Prostate gland (tissue), 2 donors: ENCODE data around the gene TBC1D24. TPM values are rescaled to one million over a fixed set of nuclear protein-coding genes. Genes with fewer than 3 reads are reported as not detected.

ENCODE experiments used
- DNase-seq: peaks from one replicate; pipeline ENCODE4 v3.0.0-alpha.2; 2019; ENCODE audit warnings: low spot score
- H3K27ac ChIP-seq, 2 donors: fragments of 200-600 bp; sonication (generic); 2 replicates each; pipeline ENCODE4 v1.5.1; 2017 to 2019
- H3K27me3 ChIP-seq: fragments of 200-600 bp; sonication (generic); replicated peaks from 2 replicates; pipeline ENCODE4 v1.5.1; 2019; ENCODE audit not compliant: insufficient read depth
- H3K36me3 ChIP-seq, 2 donors: fragments of 200-600 bp; sonication (generic); 1 replicate in 1 of 2; 2 replicates in 1 of 2; pipeline versions ENCODE4 v1.5.1 to v1.8.1; 2017 to 2019
- H3K4me1 ChIP-seq: fragments of 200-600 bp; sonication (generic); replicated peaks from 2 replicates; pipeline ENCODE4 v1.5.1; 2019
- H3K4me3 ChIP-seq, 2 donors: fragments of 200-600 bp; sonication (generic); 2 replicates each; pipeline ENCODE4 v1.5.1; 2017 to 2019
- H3K9me3 ChIP-seq: fragments of 200-600 bp; sonication (generic); 2 replicates; pipeline ENCODE4 v1.5.1; 2017
- CTCF ChIP-seq, 4 experiments: fragments of 200-600 bp in 2 of 4; fragments of 450-650 bp in 2 of 4; sonication (generic) in 2 of 4; IDR thresholded peaks; 1 replicate in 3 of 4; 2 replicates in 1 of 4; pipeline ENCODE4 v1.5.1; 2016 to 2019; ENCODE audit warnings: antibody characterized with exemption in 4 of 4, mild to moderate bottlenecking in 2 of 4, moderate library complexity in 2 of 4
- POLR2A ChIP-seq: fragments of 450-650 bp; IDR thresholded peaks from one replicate; pipeline ENCODE4 v1.6.1; 2016; ENCODE audit warnings: antibody characterized with exemption, mild to moderate bottlenecking
- POLR2AphosphoS5 ChIP-seq: sonication (generic); formaldehyde crosslinking; IDR thresholded peaks from one replicate; pipeline ENCODE4 v1.6.1; 2017; ENCODE audit warnings: antibody characterized with exemption
- WGBS: methylation state at CpG from one replicate; pipeline ENCODE4 v1.1.5; 2018; 5-methylcytosine and 5-hydroxymethylcytosine counted together
- intact Hi-C: fragments of 100-400 bp; cut with DNase I; formaldehyde crosslinking; loops from one replicate; pipeline ENCODE4 v1.14.2; 2022
- total RNA-seq, 2 donors: library from RNA; depleted of rRNA; stranded (reverse); fragments of >200 nt; gene quantifications; one replicate each; pipeline ENCODE4 v1.1.0, GENCODE V29; 2016

TBC1D24 gene
- total RNA-seq, 2 donors from 2014 or later = 22.4 to 26.2 TPM

DNA sequence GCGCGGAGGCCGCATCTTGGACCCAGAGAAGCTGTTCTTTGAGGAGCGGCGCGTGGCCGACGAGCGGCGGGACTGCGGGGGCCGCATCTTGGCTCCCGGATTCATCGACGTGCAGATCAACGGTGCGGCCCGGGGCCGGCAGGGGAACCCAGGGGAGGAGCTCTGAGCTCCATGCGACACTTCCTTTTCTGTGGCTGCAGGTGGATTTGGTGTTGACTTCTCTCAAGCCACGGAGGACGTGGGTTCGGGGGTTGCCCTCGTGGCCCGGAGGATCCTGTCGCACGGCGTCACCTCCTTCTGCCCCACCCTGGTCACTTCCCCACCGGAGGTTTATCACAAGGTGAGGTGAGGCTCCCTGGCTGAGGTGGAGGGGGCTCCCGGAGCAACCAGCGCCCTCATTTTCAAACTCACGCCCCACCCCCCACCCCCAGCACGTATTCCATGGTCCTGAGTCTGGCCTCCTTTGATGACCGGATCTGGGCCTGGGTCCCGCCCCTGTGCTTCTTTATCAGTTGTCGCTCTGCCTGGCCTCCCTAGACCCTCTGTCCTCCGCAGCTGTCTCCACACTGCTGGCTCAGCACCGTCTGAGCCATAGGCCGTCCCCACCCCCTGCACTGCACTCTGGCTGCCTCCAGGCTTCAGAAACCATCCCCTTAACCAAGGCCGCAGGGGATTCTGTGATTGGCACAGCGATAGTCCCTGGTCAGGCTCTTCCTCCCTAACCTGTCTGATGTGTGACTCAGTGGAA is 46.0 kb downstream of the TBC1D24 start:
- TF ChIP-seq CTCF (IDR thresholded peaks at IDR 0.05) = no peak
- no peak for TF ChIP-seq POLR2A
- TF ChIP-seq POLR2AphosphoS5 = no peak
- intact Hi-C loops = no loop called here
- Histone ChIP-seq H3K9me3 (no peaks in the 10 kb centered on the region), H3K4me1 (peaks cover 29% of the 10 kb centered on the region), H3K27me3 (no peaks in the 10 kb centered on the region), H3K36me3 (no peaks in the 10 kb centered on the region), H3K4me3 (peak overlapping the region; percentile 55 to 77), H3K27ac (peak overlapping the region; percentile 34 to 81)
- WGBS = 26% methylated on average over 35 of the region's 41 CpGs
- DNase-seq = no peak

DNA sequence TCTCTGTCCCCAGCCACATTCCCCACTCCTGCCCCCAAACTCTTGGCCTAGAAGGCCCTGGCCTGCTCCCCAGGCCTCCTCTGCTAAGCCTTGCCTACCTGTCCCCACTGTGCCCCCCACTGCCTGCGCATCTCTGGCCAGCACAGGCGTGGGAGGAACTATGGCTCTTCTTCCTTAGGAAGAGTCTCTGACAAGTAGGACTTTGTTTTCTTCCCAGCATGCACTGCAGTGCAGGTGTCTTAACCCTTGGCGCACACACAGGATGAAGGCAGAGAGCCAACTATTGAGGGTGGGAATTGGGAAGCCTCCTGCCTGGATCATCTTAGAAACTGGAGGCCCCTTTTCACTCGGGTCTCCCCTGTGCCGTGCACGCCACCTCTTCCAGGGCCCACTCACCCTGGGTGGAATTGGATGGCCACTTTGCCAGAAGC is 48.9 kb downstream of the TBC1D24 start:
- DNase-seq = no peak
- 86% methylated on average over 6 of the region's 6 CpGs for WGBS
- Histone ChIP-seq H3K36me3 (peaks cover 0 to 7% of the 10 kb centered on the region in 2 donors), H3K9me3 (no peaks in the 10 kb centered on the region), H3K27ac (no peak overlapping the region), H3K4me3 (no peak overlapping the region), H3K4me1 (peaks cover 14% of the 10 kb centered on the region), H3K27me3 (no peaks in the 10 kb centered on the region)
- intact Hi-C loops = no loop called here
- no peak for TF ChIP-seq CTCF (IDR thresholded peaks at IDR 0.05)
- TF ChIP-seq POLR2A = no peak

DNA sequence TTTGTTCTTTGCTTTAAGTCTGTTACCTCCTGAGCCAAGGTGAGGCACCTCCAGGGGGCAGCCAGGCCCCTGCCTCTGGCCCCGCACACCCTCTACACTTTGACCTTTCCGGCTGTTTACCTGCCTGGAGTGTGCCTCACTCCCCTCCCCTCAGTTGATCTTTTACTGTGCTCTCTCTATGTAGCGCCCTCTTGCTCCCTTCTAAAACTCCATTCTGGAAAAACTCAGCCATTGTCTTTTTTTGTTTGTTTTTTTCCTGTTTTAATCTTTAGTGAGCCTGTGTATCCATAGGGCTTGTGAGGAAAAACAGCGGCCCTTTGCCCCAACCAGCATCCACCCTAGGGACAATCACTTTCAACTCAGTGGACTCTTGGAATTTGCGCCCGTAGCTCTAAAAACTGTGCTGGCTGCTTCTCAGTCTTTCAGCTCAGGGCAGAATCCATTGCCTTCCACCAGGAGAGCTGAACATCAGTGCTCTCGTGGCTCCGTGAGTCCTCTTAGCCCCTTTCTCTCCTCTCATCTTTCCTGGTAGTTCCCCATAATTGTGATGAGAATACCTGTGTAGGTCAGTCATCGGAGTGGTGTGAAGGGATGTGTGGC is 49.5 kb downstream of the TBC1D24 start:
- WGBS = 89% methylated on average over 9 of the region's 9 CpGs
- H3K27ac ChIP-seq = no peak overlapping the region
- H3K4me1 ChIP-seq = peaks cover 7% of the 10 kb centered on the region
- TF ChIP-seq POLR2A = no peak
- TF ChIP-seq CTCF (IDR thresholded peaks at IDR 0.05) = no peak
- no peak for TF ChIP-seq POLR2AphosphoS5
- no peak overlapping the region for H3K4me3 ChIP-seq
- intact Hi-C loops = no loop called here
- DNase-seq = no peak
- peaks cover 5 to 7% of the 10 kb centered on the region in 2 donors for H3K36me3 ChIP-seq
- H3K9me3 ChIP-seq = no peaks in the 10 kb centered on the region
- H3K27me3 ChIP-seq = no peaks in the 10 kb centered on the region

DNA sequence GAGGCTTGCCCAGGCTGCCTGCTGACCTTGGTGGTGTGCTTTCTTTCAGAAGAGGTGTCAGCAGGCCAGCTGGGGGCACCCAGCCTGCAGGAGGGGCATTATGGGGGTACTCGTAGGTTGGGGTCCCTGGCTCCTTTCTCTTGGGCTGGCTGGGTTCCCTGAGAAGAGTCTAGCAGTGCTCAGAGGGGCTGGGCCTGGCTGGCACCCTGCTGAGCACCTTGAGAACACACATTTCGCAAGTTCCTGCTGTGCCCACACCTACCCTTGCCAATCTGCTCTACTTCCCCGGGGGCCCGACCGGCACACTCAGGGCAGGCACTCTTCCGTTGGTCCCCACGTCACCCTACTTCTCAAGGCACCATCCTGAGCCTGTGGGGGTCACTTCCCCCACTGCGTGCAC is 51.2 kb downstream of the TBC1D24 start:
- DNase-seq = no peak
- no peak overlapping the region for H3K4me3 ChIP-seq
- TF ChIP-seq CTCF (IDR thresholded peaks at IDR 0.05) (no peak), POLR2A (no peak), POLR2AphosphoS5 (no peak)
- H3K36me3 ChIP-seq = peaks cover 7% of the 10 kb centered on the region in 2 donors
- WGBS = 82% methylated on average over 8 of the region's 8 CpGs
- H3K27me3 ChIP-seq = no peaks in the 10 kb centered on the region
- no peaks in the 10 kb centered on the region for H3K9me3 ChIP-seq
- intact Hi-C loops = no loop called here
- H3K4me1 ChIP-seq = peaks cover 6% of the 10 kb centered on the region
- H3K27ac ChIP-seq = no peak overlapping the region
